CD4-positive, alpha-beta T cell treated with Interferon gamma for 1 hour (primary cell): ENCODE results near the gene ANXA3.
"Not testable (repeated sequence)": the region's sequence is repeated elsewhere in the genome, so short reads cannot be mapped to it uniquely, and the experiment has no call there.

Source experiments
- DNase-seq: peaks from one replicate; pipeline ENCODE4 v3.0.0-alpha.2; 2020

Gene ANXA3, protein sequence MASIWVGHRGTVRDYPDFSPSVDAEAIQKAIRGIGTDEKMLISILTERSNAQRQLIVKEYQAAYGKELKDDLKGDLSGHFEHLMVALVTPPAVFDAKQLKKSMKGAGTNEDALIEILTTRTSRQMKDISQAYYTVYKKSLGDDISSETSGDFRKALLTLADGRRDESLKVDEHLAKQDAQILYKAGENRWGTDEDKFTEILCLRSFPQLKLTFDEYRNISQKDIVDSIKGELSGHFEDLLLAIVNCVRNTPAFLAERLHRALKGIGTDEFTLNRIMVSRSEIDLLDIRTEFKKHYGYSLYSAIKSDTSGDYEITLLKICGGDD

DNA sequence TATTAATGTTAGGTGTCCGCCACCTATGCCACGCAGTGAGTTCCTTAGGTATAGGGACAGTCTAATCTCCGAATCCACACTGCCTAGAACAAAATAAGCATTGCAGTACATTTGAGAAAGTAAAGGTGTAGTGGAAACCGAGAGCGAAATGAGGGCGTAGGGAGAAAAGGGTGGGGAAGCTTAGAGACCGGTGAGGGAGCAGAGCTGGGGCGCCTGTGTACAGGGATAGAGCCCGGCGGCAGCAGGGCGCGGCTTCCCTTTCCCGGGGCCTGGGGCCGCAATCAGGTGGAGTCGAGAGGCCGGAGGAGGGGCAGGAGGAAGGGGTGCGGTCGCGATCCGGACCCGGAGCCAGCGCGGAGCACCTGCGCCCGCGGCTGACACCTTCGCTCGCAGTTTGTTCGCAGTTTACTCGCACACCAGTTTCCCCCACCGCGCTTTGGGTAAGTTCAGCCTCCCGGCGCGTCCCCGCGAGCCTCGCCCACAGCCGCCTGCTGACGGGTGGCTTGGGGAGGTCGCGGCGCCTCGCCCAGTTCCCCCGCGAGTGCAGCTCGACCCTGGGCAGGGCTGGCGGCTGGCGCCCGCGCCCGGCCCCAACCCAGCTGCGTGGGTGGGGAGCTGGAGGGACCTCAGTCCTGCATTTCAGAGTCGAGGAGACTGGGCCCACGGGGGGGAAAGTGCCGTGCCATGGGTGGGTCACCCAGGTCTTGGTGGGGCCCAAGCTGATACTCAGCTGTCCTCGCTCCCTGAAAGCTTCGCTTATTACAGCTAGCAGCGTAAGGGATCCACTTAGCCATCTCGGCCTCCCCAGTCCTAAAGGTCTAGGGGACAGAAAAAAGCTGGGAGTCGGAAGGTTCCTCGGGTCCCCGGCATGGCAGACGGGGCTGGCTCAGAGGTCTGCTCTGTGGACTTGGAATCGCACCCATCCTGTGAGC is at the start of gene ANXA3:
TSS of gene ANXA3 (plus strand) at position 351 of the 932 bp plus-strand sequence. CDS start 2,704 bp downstream, outside the sequence.
- no peak for DNase-seq

DNA sequence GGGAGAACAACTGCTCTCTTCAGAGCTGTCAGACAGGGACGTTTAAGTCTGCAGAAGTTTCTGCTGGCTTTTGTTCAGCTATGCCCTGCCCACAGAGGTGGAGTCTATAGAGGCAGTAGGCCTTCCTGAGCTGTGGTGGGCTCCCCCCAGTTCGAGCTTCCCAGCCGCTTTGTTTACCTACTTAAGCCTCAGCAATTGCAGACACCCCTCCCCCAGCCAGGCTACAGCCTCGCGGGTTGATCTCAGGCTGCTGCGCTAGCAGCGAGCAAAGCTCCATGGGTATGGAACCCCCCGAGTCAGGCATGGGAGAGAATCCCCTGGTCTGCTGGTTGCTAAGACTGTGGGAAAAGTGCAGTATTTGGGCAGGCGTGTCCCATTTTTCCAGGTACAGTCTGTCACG is 45.3 kb upstream of the ANXA3 start:
- not testable (repeated sequence) for DNase-seq

DNA sequence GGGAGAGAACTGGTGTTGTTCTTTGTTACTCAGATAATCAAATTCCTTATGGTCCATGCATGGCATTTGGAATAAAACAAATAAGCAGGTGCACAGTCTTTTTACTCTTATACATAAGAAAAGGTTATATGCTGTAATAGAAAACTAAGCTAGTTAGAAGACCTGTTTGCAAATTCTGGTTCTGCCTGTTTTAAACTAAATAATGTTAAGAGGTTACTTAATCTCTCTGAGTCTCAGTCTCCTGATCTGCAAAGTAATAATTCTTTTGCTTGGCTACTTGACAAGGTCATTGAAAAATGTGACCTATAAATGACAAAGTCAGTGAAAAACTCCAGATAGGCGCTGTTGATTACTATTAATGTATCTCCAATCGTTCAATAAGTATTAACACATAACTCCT is 42.5 kb upstream of the ANXA3 start:
- no peak for DNase-seq

DNA sequence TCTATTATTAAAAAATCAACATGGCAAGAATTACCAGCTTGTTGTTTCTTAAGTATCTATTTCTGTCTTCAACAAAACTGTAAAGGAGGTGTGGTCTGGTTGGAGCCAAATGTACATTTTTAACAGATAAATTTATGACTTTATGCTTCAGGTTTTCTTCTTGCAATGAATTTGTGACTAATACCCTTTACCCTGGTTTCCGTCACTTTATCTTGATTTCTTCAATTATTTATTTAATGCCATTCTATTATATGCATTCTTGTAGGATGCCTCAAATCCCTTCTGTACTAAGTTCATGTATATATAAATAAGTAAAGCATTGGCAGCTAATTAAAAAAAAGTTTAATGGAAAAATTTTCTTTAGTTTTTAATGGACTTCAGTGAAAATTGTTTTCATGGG is 41.5 kb upstream of the ANXA3 start:
- no peak for DNase-seq

DNA sequence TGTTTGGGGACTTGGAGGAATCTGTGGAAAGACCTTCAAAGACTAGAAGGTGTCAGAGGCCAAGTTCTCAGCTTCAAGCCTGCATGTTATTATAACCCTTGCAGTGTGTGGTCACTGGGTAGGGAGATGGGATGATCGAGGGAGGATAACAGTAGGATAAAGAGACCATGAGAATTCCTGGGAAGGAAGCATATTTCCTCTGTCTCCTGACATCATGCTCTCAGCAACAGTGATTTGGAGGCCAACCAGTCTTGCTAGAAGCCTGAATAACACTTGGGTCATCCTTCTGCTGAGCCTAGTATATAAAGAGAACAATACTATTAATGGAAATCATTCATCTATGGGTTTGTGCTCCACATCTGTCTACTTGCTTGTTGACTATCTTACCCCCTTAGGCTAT is 40.9 kb upstream of the ANXA3 start:
- no peak for DNase-seq

DNA sequence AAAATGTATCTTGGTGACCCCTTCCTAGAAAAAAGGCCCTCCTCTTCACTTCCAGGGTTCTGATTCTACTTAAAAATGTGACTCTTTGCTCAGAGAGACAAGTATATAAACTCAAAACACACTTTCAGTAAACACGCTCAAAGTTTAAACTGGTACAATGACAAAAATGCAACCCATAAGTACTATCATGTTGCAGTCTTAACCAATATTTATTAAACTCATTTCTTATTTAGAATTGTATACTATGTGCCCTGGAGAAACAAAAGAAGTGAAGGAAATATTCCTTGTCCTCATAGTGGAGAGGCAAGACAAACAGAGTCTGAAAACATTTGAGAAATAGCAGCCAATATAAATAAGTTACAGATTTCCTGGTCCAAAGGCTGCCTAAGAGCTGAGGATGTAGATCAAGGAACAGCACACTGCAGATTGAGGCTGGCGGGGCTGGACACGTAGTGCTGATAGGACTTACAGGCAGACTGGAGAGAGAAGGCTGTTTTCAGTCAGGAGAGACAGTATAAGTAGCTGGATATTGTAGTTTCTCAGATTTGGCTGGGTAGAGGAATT is 39.1 kb upstream of the ANXA3 start:
- no peak for DNase-seq

DNA sequence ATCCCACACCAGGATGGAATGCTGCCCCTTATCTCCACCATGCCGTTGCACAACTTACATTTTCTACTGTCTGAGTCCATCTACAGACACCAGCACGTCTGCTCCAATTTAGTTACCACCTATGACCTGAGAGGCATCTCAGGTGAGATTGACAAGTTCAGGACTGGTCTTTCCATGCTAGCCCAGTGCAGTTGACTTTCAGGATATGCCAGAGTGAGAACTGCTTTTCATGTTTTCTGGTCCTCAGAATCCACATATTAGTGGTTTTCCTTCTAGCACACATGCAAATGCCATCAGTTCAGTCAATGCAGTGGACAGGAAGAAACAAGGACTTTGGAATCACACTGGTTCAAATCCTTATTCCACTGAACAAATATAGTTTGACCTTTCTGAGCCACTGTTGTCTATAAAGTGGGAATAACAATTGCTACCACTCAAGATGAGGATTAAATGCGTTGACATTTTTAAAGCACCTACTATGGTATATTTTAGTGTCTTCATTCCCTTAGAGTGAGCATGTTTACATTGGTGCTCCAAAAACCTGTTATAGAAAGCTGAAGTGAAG is 38.1 kb upstream of the ANXA3 start:
- DNase-seq = no peak

DNA sequence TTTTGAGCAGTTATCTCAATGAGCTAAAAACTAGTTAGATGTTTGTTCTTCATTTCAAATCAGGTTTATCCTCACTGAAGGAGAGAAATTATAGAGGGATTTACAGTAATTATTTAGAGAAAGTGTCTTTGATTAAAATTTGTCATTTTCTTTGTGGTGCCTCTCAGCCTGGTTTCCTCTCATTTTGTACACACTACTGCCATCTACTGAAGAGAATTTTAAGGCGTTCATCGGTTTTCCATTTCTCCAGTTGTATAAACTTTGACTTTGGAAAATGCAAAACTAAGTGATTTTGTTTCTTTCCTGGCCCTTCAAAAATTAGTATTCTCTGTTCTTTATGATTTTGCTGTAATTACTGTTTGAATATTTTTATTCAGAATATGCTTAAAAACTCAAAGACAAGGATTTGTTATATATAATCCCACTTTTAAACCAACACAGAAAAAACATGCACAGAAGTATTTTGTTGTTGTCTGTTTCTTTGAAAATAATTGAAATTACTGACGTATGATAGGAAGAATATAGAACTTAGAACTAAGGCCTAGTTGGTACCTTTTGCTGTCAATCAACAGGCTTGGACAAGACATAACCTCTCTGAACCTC is 34.4 kb upstream of the ANXA3 start:
- no peak for DNase-seq

DNA sequence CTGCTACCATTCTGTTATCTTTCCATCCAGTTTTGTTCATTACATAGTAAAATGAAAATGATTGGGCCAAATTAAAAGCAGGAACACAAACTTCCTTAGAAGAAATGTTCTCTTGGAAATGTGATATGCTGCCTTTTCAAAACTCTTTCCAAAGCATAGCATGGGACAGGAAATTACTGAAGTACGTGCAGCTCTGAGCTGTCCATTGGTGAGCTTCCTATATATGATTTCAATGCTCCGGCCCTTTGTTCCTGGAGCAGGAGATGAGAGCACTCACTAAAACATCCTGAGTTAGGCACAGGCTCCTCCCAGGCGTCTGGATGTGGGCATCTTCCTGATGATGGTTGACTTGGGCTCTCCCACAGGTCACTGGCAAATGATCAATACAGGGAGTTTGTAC is 33.0 kb upstream of the ANXA3 start:
- DNase-seq = no peak

DNA sequence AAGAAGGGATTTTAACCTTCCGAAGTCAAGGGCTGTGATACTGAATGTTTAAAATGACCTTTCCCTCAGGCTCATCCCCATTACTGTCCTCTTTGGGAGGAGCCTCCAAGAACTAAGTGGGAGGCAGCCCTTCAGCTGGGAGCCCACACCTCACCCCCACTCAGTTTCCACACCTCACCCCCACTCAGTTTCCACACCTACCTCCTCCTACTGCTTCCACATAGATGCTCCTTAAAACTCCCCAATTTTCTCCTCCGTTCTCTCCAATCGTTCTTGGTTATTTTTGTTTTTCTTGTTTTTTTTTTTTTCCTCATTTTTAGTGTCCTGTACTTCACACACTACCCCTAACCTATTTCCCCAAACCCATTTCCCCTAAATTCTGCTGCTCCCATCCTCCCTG is 31.6 kb upstream of the ANXA3 start:
- DNase-seq = no peak

DNA sequence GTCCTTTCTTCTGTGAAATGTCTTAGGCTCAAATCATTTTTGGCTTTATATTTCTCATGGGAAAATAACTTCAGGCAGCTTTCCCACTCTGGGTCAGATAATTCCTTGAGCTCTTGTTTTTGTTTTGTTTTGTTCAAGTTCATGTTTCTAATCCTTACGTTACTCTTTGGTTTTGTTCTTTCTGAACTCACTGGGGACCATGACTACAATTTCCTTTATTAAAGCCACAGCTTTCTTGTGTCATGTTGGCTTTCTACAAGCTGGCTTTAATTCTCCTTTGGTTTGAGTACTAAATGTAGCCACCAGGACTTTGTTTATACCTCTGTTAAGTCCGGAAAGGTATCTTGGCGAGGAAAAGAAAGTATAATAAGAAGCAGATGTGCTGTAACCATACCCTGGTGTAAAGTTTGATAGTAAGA is 30.8 kb upstream of the ANXA3 start:
- DNase-seq = no peak

DNA sequence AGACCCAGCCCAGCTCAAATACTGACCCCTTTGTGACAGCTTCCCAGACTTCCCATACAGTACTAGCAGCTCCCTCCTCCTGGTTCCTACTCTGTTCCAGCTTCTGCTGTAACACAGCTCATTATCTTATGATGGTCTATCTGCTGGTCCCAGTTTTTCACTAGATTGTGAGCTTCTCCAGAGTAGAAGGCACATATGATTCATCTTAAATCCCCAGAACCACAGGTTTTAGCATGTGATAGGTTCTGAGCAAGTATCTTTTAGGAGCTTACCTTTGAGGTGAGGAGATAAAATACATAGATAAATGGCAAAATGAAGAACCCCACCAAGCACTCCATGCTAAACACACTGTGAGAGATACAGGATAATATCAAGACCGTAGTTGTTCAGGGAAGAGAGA is 27.6 kb upstream of the ANXA3 start:
- no peak for DNase-seq

DNA sequence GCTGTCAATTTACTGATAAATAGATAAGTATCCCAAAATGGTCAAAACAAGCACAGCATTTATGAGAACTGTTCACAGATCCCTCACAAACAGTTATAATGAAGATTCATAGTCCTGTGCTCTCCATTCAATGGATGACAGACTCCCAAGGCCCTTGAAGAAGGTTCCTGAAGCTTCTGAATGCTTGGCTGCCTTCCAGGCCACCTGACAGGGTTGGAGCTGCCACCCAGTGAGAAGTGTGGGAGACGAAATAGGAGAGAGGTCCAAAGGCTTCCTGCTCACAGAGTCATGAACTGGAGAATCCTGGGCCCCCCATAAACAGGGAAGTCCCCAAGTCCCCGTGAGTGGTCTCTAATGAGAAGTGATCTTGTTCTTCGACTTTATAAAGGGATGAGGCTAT is 26.0 kb upstream of the ANXA3 start:
- no peak for DNase-seq

DNA sequence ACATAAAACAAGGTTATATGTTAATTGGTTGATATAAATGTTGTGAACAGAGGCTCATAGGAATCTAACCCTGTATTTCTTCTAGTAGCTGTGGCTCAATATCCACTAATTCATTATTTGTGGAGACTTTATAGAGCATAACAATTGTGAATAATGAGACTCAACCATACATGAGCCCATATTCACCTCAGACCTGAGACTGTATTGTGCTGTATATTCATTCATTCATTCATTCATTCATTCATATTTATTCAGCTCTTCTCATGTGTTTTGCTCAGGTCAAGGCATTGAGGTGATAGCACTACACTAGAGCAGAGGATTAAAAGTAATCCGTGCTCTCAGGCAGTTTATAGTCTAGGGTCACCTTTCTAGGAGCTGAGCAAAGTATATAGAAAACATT is 24.5 kb upstream of the ANXA3 start:
- DNase-seq = no peak

DNA sequence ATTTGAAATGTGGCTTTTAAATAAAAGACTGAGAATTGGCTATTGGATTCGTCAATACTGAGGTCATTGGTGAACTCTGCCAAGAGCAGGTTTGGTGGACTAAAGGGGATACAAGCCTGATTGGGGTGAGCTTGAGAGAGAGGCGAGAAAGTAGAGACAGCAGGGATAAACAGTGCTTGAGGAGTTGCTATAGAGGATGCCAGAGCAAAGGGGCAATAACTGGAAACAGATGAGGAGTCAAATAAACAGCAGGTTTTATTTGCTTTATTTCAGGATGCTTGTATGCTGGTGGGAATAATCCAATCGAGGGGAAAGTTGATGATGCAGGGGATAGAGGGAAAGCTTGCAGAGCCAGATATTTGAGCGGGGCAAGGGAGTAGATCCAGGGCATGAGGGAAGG is 24.0 kb upstream of the ANXA3 start:
- no peak for DNase-seq

DNA sequence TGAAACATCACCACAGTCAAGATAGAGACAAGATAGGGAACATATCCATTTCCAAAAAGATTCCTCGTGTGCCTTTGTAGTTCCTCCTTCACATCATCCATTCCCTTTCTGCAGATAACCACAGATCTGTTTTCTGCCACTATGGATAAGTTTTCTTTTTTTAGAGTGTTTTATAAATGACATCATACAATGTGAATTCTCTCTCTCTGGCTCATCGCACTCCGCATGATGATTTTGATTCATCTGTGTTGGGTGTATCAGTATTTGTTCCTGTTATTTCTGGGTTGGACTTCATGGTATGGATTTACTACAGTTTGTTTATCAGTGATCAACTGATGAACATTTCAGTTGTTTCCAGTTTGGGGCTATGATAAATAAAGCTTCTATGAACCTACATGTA is 23.2 kb upstream of the ANXA3 start:
- no peak for DNase-seq

DNA sequence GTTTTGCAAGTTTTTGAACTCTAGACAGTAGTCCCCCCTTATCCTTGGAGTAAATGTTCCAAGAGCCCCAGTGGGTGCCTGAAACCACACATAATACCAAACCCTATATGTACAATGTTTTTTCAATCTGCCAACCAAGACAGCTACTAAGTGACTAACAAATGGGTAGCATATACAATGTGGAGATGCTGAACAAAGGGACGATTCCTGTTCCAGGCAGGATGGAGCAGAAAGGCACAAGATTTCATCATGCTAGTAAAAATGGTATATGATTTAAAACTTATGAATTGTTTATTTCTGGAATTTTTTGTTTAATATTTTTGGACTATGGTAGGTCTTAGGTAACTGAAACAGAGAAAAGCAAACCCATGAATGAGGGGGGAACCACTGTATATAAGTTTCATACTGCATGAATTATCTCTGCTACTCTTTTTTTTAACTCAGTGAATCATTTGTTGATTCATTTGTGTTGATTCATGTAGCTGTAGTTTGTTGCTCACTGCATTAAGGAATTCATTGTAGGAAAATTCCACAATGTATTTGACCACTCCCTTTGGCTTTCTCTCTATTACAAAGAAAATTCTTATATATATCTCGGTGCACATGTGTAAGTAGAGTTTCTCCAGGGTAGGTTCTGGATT is 21.9 kb upstream of the ANXA3 start:
- no peak for DNase-seq

DNA sequence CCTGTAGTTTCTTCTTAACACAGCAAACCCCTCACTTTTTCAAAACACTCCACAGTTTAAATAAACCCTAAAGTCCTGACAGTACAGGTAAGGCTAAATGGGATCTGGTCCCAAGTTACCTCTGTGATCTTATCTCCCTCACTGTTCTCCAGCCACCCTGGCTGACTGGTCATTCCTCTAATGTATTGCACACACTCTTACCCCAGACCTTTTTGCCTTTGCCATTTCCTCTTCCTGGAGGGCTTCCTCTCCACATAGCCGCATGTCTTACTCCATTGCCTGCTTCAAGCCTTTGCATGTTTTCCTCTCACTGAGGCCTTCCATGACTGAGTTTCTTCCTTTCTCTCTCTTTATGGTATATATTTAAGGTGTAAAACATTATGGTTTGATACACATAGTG is 19.5 kb upstream of the ANXA3 start:
- no peak for DNase-seq

DNA sequence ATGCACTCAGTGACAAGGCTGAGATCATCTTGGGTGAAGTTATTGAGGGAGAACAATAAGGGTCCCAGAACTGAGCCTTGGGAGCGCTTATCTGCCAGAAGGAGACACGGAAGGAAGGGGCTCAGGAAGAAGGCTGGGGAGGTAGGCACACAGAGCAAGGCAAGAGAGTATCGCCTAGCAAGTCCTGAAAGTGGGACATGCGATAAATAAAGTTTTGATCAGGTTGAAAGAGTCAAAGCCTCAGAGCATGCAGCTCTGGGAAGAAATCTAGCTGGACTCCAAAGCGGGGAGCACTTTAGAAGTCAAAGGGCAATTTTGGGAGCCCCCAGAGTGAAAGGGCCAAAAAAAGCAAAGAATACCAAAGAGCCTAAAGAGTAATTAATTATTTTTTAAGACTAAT is 17.7 kb upstream of the ANXA3 start:
- DNase-seq = no peak

DNA sequence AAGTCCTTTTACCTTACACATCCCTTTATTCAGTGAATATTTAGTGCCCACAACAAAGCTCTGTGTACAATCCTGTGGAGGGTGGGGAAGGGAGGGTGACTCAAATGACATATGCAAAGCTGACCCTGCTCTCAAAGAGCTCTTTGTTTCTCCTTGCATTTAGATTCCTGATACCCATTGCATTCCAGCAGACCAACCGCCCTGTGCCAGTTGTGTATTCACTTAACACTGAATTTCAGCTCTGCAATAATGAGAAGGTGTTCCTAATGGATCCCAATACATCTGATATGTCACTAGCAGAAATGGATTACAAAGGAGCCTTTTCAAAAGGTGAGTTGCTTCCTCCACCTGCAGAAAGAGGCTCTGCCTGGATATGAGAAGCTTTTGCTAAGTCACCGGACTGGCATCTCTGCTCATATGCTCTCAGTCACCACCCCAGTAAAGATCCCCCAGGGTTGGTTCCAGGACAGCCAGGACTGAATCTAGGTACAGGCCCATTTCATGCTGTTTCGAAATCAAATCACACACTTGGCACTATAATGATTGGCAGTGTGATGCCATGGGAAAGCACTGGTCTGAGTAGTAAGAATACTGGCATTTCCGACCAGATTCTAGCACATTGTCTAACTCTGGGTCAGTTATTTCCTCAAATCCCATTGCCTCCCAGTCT is 17.1 kb upstream of the ANXA3 start:
- DNase-seq = no peak

DNA sequence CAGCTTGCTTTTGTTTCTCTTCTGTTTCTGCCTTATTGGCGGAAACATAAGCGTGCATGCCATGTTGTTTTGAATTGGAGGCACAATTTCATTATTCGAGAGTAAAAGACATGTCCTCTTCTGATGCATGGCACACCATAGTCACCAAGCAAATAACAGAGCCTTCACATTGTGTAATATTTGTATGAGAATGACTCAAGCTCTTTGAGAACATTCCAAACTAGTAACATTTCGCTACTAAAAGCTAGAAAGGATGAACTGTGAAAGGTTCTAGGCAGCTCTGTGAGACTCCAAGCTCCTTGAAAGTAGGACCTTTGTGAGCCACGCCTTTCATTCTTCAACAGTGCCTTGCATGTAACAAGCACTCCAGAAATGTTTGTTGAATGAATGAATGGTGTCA is 9.2 kb upstream of the ANXA3 start:
- DNase-seq = no peak
